D721Med (cell line): Measurements from ENCODE around the gene MAEL.

Experiments used
- DNase-seq: peaks from one replicate; pipeline ENCODE4 v3.0.0; 2011; ENCODE audit warnings: low spot score; ENCODE audit not compliant: insufficient read length
- FAIRE-seq: peaks from 2 replicates; lab custom pipeline; 2011; peaks lifted over from hg19 to GRCh38; lab: Jason Lieb, UNC
- CTCF ChIP-seq: IDR thresholded peaks from 2 replicates; pipeline ENCODE4 v1.5.1; 2012; ENCODE audit warnings: mild to moderate bottlenecking, control low read depth; ENCODE audit not compliant: insufficient read depth; ENCODE audit errors: missing control alignments

The MAEL gene

GRCh38 chr1:166951050-166951449, 38.0 kb upstream of the MAEL start:
- no peak for TF ChIP-seq CTCF
- no peak for FAIRE-seq
- no peak for DNase-seq

GRCh38 chr1:166952002-166952746, 36.9 kb upstream of the MAEL start:
- FAIRE-seq, result peak; percentile 51
- DNase-seq, result no peak
- TF ChIP-seq CTCF, result no peak

GRCh38 chr1:166953491-166953890, 35.6 kb upstream of the MAEL start:
- TF ChIP-seq CTCF, result no peak
- no peak for DNase-seq
- FAIRE-seq, result no peak

- DNase-seq, result no peak
- no peak for FAIRE-seq
- no peak for TF ChIP-seq CTCF
Observed at GRCh38 chr1:166956057-166956850, 32.8 kb upstream of the MAEL start.

- DNase-seq (no peak), FAIRE-seq (no peak)
- TF ChIP-seq CTCF, result no peak
Observed at GRCh38 chr1:166956872-166957271, 32.2 kb upstream of the MAEL start.

GRCh38 chr1:166960858-166961474, 28.1 kb upstream of the MAEL start:
- TF ChIP-seq CTCF, result no peak
- DNase-seq, result no peak
- FAIRE-seq, result no peak
